H54 (cell line): ENCODE results near the gene THRSP.

ENCODE experiments used
- DNase-seq: peaks from one replicate; pipeline ENCODE4 v3.0.0; 2011; ENCODE audit warnings: low spot score, mixed read lengths; ENCODE audit not compliant: insufficient read length
- FAIRE-seq: peaks from 3 replicates; lab custom pipeline; 2011; peaks lifted over from hg19 to GRCh38; lab: Jason Lieb, UNC
- POLR2A ChIP-seq: IDR thresholded peaks from 2 replicates; pipeline ENCODE4 v1.6.1; 2011; ENCODE audit warnings: low read depth, mild to moderate bottlenecking, low read length

The THRSP gene

DNA sequence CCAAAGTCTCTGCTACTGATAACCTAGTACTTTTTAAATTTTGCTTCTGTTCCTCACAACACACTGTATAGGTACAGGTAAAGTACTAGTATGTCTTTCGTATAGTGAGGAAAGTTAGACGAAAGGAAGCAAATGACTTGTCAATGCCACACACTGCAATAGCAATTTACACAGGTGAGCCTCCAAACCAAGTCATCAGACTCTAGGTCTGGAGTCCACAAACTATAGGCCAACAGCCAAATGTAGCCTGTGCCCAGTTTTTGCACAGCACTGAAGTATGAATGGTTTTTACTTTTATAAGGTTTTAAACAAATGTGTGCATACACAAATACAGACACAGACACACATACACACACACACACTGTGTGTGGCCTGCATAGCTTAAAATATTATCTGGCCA is 47.6 kb downstream of the THRSP start:
- DNase-seq (no peak), FAIRE-seq (no peak)
- no peak for TF ChIP-seq POLR2A

DNA sequence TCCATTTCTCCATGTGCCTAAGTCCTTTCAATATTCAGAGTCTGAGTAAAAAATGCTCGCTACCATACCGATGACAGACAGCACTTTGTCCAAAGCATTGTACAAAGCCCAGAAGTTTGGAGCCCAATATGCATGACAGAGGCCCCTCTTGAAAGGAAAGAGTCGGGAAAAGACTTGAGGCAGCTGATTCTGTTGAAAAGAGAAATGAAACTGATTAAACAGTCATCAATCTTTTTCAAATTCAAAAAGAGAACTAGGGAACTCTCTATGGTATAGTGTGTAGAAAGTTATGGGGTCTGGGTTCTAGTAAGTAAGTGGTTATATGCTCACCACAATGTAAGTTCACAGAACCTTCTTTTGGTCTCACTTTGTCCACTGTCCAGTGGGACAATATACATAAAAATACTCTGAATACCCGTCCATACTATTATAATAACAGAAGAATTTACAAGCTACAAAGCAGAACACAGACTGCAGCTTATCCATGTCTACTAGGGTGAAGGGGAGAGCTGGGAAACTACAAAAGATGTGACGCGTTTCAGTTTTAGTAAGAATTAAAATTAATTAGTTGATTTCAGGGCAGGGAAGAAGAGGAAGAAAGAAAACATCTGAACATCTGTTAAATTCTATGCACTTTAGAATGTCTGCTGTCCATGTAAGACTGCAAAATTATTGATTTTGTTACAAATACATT is 49.1 kb downstream of the THRSP start:
- no peak for DNase-seq
- no peak for TF ChIP-seq POLR2A
- no peak for FAIRE-seq
